ENCODE measurements around the gene NUDT16.
"Not testable (repeated sequence)": the region's sequence is repeated elsewhere in the genome, so short reads cannot be mapped to it uniquely, and the experiment has no call there.

The NUDT16 gene

DNA sequence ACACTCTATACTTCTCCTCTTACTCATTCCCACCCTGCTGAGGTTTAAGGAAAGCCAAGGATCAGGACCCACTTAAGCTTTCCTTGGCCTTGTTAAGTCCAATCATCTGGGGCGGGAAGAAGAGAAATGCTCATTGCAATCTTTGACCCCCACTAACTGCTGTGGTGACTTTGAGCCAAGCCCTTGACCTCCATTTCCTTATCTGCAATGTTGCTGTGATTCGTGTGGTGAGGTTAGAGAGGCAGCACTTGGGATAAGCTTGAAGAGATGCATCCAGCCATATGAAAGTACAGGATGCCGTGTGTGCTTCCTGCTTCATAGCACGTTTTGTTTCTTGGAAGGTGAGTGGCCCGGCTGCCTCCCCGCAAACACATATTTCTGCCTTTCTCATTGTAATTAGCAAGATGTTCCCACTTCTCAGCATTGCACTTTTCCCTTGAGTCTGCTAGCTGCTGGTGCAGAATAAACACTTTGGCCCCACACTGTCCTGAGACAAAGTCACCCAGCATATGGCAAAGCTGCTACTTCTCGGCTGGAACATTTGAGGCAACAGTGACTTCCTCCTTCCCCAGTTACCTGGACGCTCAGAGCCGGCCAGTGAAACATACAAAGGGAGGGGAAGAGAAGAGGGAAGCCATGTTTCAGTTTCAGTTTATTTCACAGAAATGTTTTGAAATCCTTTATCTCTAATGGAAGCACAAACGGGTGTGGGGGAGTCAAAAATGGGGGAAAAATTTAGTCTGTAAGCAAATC, 10.5 kb upstream of the NUDT16 start:
- Histone ChIP-seq H3K27me3 (no peaks in the 10 kb centered on the region), H3K4me3 (no peak overlapping the region), H3K27ac (no peak overlapping the region), H3K36me3 (peaks cover 5 to 48% (median 28%) of the 10 kb centered on the region in 3 donors), H3K4me1 (no peaks in the 10 kb centered on the region), H3K9me3 (no peaks in the 10 kb centered on the region)
- DNase-seq, result no peak
- intact Hi-C loops (cut with DNase I; ENCODE audit: low total_unique reads), result no loop called here
- TF ChIP-seq, protein P1, sequence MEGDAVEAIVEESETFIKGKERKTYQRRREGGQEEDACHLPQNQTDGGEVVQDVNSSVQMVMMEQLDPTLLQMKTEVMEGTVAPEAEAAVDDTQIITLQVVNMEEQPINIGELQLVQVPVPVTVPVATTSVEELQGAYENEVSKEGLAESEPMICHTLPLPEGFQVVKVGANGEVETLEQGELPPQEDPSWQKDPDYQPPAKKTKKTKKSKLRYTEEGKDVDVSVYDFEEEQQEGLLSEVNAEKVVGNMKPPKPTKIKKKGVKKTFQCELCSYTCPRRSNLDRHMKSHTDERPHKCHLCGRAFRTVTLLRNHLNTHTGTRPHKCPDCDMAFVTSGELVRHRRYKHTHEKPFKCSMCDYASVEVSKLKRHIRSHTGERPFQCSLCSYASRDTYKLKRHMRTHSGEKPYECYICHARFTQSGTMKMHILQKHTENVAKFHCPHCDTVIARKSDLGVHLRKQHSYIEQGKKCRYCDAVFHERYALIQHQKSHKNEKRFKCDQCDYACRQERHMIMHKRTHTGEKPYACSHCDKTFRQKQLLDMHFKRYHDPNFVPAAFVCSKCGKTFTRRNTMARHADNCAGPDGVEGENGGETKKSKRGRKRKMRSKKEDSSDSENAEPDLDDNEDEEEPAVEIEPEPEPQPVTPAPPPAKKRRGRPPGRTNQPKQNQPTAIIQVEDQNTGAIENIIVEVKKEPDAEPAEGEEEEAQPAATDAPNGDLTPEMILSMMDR (IDR thresholded peaks at IDR 0.05), result no peak

DNA sequence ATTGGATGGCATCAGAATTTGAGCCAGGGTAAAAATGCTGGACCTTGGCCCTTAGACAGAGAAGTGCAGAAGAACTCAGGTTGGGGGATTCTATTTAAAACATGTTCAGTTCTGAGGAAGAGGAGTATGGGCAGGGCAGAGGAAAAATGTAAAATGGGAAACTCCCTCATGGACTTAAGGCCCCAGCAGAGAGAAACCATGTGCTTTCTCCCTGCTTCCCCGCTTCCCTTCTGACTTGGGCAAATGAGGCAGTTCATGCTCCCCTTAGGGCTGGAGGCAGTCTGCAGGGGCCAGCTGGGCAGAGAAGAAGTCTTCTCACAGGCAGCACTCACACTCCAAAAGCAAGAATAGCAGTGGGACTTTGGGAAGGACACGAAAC, 9.9 kb upstream of the NUDT16 start:
- intact Hi-C loops (cut with DNase I; ENCODE audit: low total_unique reads), result no loop called here
- Histone ChIP-seq H3K27ac (no peak overlapping the region), H3K4me3 (no peak overlapping the region), H3K9me3 (no peaks in the 10 kb centered on the region), H3K4me1 (no peaks in the 10 kb centered on the region), H3K36me3 (peaks cover 5 to 51% (median 34%) of the 10 kb centered on the region in 3 donors), H3K27me3 (no peaks in the 10 kb centered on the region)
- DNase-seq, result no peak
- TF ChIP-seq, protein P1 (IDR thresholded peaks at IDR 0.05), result no peak

DNA sequence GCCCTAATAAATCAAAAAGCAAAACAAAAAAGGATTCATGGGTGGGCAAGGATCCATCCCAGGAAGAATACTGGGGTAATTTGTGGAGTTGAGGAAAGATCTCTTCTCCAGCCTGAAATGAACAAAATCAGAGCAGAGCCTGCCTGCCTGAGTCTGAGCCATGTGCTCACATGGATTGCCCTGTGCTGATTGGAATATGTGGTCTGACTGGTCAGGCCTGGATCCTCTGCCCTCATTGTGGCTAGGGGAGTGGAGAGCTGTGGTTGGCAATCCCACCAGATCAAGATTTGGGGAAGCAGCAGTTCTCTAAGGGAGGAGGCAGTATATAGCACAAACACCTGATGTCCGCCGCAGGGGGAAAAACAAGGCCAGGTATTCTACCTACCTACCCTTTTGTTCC, 6.8 kb upstream of the NUDT16 start:
- intact Hi-C loops (cut with DNase I; ENCODE audit: low total_unique reads), result no loop called here
- TF ChIP-seq, protein P1 (IDR thresholded peaks at IDR 0.05), result no peak
- peaks cover 0 to 7% (median 2%) of the 10 kb centered on the region in 4 donors for H3K4me1 ChIP-seq
- H3K27ac ChIP-seq, result no peak overlapping the region
- peaks cover 5 to 51% (median 34%) of the 10 kb centered on the region in 3 donors for H3K36me3 ChIP-seq
- no peaks in the 10 kb centered on the region for H3K27me3 ChIP-seq
- no peak overlapping the region for H3K4me3 ChIP-seq
- no peaks in the 10 kb centered on the region for H3K9me3 ChIP-seq
- DNase-seq, result no peak

DNA sequence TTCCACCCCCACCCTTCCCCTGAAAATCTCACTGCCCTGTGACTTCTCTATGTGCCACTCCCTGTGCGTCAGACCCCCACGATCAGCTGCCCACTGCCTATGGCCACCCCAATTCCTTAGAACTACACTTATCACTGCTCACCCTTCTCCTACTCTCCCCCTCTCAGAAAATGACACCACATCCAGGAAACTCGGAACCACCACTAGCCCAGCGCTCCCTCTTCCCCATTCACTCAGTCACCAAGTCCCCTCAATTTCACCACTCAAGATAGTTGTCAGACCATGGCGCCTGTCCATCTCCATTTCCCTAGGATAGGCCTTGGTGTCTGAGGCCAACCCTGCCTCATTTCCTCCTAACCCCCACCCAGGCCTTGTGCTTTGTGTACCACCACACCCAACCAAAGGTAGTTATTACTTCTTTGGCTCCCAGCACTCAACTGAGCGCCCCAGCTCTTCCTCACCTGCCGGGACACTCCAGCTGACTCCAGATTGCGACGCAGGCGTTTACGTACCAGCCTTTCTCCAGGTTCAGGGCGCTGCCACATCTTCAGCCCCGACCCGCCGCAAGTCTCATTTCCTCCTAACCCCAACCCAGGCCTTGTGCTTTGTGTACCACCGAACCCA, 641 bp upstream of the NUDT16 start:
- not testable (repeated sequence) for H3K9me3 ChIP-seq, H3K27me3 ChIP-seq, DNase-seq
- peaks cover 0 to 26% (median 17%) of the 10 kb centered on the region in 4 donors for H3K4me1 ChIP-seq
- H3K27ac ChIP-seq, result peak overlapping the region; percentile 94 to 98
- peak overlapping the region; percentile 85 to 96 for H3K4me3 ChIP-seq
- intact Hi-C loops (cut with DNase I; ENCODE audit: low total_unique reads), result loop anchor here (5.0 to 10.0 kb wide), 2 partner anchors 121 to 486 kb away; partner anchors contain the start of genes ATP2C1 and MRPL3
- H3K36me3 ChIP-seq, result peaks cover 0 to 29% (median 8%) of the 10 kb centered on the region in 3 donors

DNA sequence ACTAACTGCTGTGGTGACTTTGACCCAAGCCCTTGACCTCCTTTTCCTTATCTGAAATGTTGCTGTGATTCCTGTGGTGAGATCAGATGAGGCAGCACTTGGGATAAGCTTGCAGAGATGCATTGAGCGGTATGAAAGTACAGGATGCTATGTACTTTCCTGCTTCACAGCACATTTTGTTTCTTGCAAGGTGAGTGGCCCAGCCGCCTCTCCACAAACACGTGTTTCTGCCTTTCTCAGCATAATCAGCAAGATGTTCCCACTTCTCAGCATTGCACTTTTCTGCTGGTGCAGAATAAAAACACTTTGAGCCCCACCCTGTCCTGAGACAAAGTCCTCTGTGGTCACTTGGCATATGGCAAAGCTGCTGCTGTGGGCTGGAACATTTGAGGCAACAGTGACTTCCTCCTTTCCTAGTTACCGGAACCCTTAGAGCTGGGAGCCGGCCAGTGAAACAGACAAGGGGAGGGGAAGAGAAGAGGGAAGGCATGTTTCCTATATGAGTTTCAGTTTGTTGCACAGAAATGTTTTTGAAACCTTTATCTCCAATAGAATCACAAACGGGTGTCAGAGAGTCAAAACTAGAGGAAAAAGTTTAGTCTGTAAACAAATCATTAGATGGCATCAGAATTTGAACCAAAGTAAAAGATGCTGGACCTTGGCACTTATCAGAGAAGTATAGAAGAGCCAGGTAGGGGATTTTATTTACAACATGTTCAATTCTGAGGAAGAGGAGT, 5.0 kb downstream of the NUDT16 start:
- intact Hi-C loops (cut with DNase I; ENCODE audit: low total_unique reads), result loop anchor here (10.0 kb wide), 1 partner anchor 492 kb away; the partner anchor contains the start of gene ATP2C1
- Histone ChIP-seq H3K4me1 (peaks cover 0 to 21% (median 10%) of the 10 kb centered on the region in 4 donors), H3K36me3 (peaks cover 0 to 27% (median 0%) of the 10 kb centered on the region in 3 donors), H3K4me3 (no peak overlapping the region), H3K27ac (peak overlapping the region; percentile 2 to 3), H3K9me3 (no peaks in the 10 kb centered on the region), H3K27me3 (no peaks in the 10 kb centered on the region)
- DNase-seq, result peak; percentile 83
- TF ChIP-seq, protein P1 (IDR thresholded peaks at IDR 0.05), result no peak
